HG03039 (cell line): ENCODE data around the gene CREBL2.
A peak's percentile ranks its signal among the peaks of the same experiment; 100 is the strongest.

Experiments used
- ATAC-seq: cut with Tn5 transposase; IDR thresholded peaks from one replicate; pipeline ENCODE4 v1.9.1; 2021; ENCODE audit warnings: mild to moderate bottlenecking, moderate library complexity; ENCODE audit not compliant: unreplicated experiment

Gene CREBL2

DNA sequence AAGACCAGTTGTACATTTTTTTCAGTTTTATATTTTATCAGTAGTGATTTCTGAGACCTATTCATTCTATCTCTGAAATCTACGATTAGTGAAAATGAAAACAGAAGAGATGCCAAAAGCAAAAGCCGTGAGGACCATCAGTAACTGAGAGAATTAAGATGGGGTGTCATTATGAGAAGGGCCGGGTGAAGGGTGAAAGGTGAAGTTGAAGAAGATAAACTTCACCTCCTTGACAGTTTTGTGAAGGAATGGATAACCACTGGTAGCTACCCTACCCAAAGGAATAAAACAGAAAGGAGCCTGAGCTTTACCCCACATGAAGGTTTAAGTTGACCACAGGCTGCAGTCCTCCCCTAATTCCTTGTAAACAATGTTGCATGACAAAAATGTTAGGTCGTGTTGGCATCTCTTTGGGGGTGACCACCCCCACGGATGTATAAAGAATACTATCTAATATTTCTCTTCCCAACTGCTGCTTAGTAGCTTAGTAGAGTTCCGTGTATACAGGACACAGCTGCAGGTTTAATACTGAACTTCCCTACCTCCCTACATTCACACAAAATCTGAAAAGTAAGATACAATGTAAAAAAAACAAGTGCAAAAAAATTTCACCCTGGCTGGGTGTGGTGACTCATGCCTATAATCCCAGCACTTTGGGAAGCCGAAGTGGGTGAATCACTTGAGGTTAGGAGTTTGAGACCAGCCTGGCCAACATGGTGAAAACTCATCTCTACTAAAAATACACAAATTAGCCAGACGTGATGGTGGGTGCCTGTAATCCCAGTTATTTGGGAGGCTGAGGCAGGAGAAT is 60.4 kb downstream of the CREBL2 start:
- no peak for ATAC-seq

- ATAC-seq = peak; percentile 47
Measured at GRCh38 chr12:12673296-12673695, 61.6 kb downstream of the CREBL2 start.

DNA sequence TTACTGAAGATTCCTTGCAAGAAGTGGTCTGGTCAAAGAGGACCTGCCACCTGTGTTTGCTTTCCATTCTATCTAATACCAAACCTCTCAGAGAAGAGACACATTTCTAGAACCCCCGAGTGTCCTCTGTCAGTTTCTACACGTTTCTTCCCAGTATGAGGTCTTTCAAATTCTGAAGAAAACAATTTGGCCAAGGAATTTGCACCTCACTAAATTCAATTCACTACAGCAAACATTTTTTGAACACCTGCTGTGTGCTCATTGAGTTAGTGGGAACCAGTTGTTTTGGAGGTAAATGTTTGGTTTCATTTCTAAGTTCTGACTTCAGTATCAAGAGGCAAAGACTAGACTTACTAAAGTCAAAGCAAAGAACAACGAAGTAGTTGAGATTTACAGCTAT is 64.9 kb downstream of the CREBL2 start:
- no peak for ATAC-seq

DNA sequence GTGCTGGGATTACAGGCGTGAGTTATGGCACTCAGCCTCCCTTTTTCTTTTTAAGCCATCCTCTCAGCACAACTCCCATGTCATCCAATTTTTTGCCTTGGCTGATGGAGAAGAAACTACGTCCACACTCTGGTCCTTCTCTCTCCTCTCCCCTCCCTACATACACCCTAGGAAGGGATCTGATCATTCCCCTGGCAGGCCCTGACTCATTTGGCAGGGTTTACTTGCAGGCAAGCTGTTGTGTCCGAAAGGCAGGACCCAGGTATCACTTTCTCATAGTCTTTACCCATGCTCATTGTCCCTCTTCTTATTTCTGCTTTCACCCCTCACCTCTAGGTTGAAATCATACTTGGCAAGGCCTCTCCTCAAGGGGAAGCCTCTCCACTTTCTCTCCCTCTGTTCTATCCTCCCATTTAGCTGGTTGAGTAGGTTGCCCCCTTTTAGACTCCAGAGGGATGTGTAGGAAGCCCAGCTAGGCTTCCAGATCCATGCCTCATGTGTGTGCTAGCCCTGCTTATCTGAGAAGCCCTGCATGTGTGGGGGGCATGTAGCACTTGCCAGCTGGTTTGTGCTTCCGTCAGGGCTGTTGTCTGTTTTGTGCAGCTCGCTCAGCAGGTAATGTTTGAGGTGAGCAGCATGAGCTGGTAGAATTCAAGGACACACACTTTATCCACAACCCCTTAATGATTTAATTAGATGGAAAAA is 69.5 kb downstream of the CREBL2 start:
- ATAC-seq = no peak

- ATAC-seq = no peak
Measured at GRCh38 chr12:12682284-12682683, 70.6 kb downstream of the CREBL2 start.

GRCh38 chr12:12683136-12683697 is 71.5 kb downstream of the CREBL2 start:
- no peak for ATAC-seq

GRCh38 chr12:12683725-12684124 is 72.0 kb downstream of the CREBL2 start:
- no peak for ATAC-seq

GRCh38 chr12:12684375-12685106 is 72.9 kb downstream of the CREBL2 start:
- no peak for ATAC-seq

DNA sequence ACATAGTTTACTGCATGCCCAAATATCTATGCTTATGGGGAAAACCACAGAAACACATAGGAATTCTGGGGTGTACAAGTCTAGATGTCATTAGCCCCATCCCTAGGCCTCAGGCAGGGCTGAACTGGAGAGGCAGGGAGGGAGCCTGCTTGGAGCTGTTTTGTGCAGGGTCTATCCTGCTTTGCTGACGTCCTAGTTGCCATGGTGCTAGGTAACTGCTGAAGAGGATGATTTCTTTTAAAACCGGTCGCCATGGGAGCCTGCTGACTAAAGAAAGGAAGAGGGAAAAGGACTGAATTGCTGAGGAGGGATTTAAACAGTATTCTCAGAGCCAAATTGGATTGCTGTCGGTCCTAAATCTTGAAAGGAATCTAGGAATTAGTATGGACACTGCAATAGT is 73.6 kb downstream of the CREBL2 start:
- no peak for ATAC-seq

- no peak for ATAC-seq
Measured at GRCh38 chr12:12686472-12686871, 74.8 kb downstream of the CREBL2 start.

- no peak for ATAC-seq
Measured at GRCh38 chr12:12686925-12687324, 75.2 kb downstream of the CREBL2 start.

- ATAC-seq = no peak
Measured at GRCh38 chr12:12689647-12690300, 78.1 kb downstream of the CREBL2 start.

DNA sequence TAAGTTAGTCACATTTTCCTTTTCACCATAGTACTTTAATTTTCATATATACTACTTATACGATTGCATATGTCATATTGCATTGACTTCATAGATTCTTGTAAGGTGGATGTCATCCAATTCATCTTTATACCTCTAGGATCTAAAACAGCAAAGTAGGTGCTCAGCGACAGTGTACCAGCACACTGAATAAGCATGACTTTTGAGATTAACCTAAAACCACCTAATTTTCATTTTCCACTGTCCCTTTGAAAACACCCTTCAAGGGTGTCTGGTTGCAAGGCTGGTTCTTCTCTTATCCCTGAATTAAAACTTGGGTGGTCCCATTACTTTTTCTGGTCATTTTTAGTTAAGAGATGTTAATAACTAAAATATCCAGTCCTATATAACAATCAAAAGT is 79.9 kb downstream of the CREBL2 start:
- ATAC-seq = no peak

GRCh38 chr12:12693111-12693671 is 81.5 kb downstream of the CREBL2 start:
- ATAC-seq = no peak
